Keratinocyte (primary cell): ENCODE measurements around the gene ZNF891. TPM values are rescaled to one million over a fixed set of nuclear protein-coding genes. Genes with fewer than 3 reads are reported as not detected.

ENCODE experiments used
- DNase-seq: peaks from one replicate; pipeline ENCODE4 v3.0.0-alpha.2; 2011; ENCODE audit warnings: low read depth, missing footprints, low spot score
- FAIRE-seq: peaks from 2 replicates; lab custom pipeline; 2011; peaks lifted over from hg19 to GRCh38; lab: Jason Lieb, UNC
- H2AFZ ChIP-seq: 2 replicates; pipeline ENCODE4 v1.6.0; 2012; ENCODE audit warnings: low read length, control low read depth, inconsistent platforms; ENCODE audit not compliant: control insufficient read depth
- H3K27ac ChIP-seq: 2 replicates; pipeline ENCODE4 v1.5.1; 2011; ENCODE audit warnings: low read length; ENCODE audit not compliant: control insufficient read depth, insufficient read depth
- H3K27me3 ChIP-seq: 3 replicates; pipeline ENCODE4 v1.6.0; 2011; ENCODE audit warnings: low read length; ENCODE audit not compliant: control insufficient read depth, insufficient read depth; ENCODE audit errors: extremely low read depth
- H3K36me3 ChIP-seq, 2 experiments: 2 replicates in 1 of 2; 3 replicates in 1 of 2; pipeline ENCODE4 v1.5.1; 2011; ENCODE audit warnings: low read length in 2 of 2, mild to moderate bottlenecking in 1 of 2; ENCODE audit not compliant: control insufficient read depth in 2 of 2, insufficient read depth in 2 of 2; ENCODE audit errors: extremely low read depth in 1 of 2
- H3K4me1 ChIP-seq: 3 replicates; pipeline ENCODE4 v1.5.1; 2011; ENCODE audit warnings: low read length; ENCODE audit not compliant: control insufficient read depth, insufficient read depth; ENCODE audit errors: extremely low read depth
- H3K4me2 ChIP-seq: 3 replicates; pipeline ENCODE4 v1.6.0; 2011; ENCODE audit warnings: low read depth, low read length; ENCODE audit not compliant: control insufficient read depth, insufficient read depth; ENCODE audit errors: extremely low read depth
- H3K4me3 ChIP-seq, 3 experiments: fragments of 200-600 bp in 1 of 3; sonication (generic) in 1 of 3; 2 replicates in 2 of 3; 3 replicates in 1 of 3; pipeline ENCODE4 v1.5.1; 2011 to 2016; ENCODE audit warnings: low read length in 3 of 3, mild to moderate bottlenecking in 3 of 3, control low read depth in 2 of 3, inconsistent platforms in 1 of 3, low read depth in 1 of 3, mixed read lengths in 1 of 3, mixed run types in 1 of 3, moderate library complexity in 1 of 3; ENCODE audit not compliant: control insufficient read depth in 2 of 3, insufficient read depth in 2 of 3; ENCODE audit errors: extremely low read depth in 1 of 3
- H3K79me2 ChIP-seq: 2 replicates; pipeline ENCODE4 v1.6.0; 2012; ENCODE audit warnings: low read length; ENCODE audit not compliant: control insufficient read depth, insufficient read depth
- H3K9ac ChIP-seq: 3 replicates; pipeline ENCODE4 v1.6.0; 2011; ENCODE audit warnings: low read length; ENCODE audit not compliant: control insufficient read depth, insufficient read depth; ENCODE audit errors: extremely low read depth
- H3K9me1 ChIP-seq: 3 replicates; pipeline ENCODE4 v1.6.0; 2011; ENCODE audit warnings: low read length; ENCODE audit not compliant: control insufficient read depth, insufficient read depth; ENCODE audit errors: extremely low read depth
- H3K9me3 ChIP-seq: 2 replicates; pipeline ENCODE4 v1.5.1; 2012; ENCODE audit warnings: low read depth, low read length; ENCODE audit not compliant: control insufficient read depth
- H4K20me1 ChIP-seq: 3 replicates; pipeline ENCODE4 v1.6.0; 2011; ENCODE audit warnings: low read length; ENCODE audit not compliant: control insufficient read depth, insufficient read depth; ENCODE audit errors: extremely low read depth
- EZH2 ChIP-seq: IDR thresholded peaks from one replicate; pipeline ENCODE4 v1.6.1; 2012; ENCODE audit warnings: inconsistent platforms, mild to moderate bottlenecking, low read length, moderate library complexity
- dilution Hi-C: fragments of 300-500 bp; cut with MboI; formaldehyde crosslinking; loops from one replicate; pipeline ENCODE4 v1.7.0; 2020; ENCODE audit warnings: low sequenced_read_pairs; ENCODE audit not compliant: extremely low pct_ligation_motif_present
- polyA plus RNA-seq, 5 experiments: library from polyadenylated mRNA; depleted of rRNA in 3 of 5; stranded (reverse) in 3 of 5; stranded (forward) in 1 of 5; unstranded in 1 of 5; fragments of >200 nt; gene quantifications; 1 replicate in 1 of 5; 2 replicates in 3 of 5; 3 replicates in 1 of 5; pipeline versions ENCODE4 v1.2.1 to v1.2.3, GENCODE V29; 2011 to 2012; ENCODE audit warnings: missing spikeins in 2 of 5, low read depth in 1 of 5, low replicate concordance in 1 of 5
- TF ChIP-seq, protein P1 (sequence below), 3 experiments: IDR thresholded peaks in 1 of 3; conservative IDR thresholded peaks in 1 of 3; optimal IDR thresholded peaks in 1 of 3; 2 replicates in 2 of 3; 3 replicates in 1 of 3; pipeline versions ENCODE3 to v1.5.1; 2011; ENCODE audit warnings: low read length in 3 of 3, mild to moderate bottlenecking in 3 of 3, moderate library complexity in 2 of 3, control low read depth in 1 of 3, inconsistent platforms in 1 of 3; ENCODE audit not compliant: insufficient read depth in 2 of 3; ENCODE audit errors: extremely low read depth in 1 of 3

The ZNF891 gene
- polyA plus RNA-seq, 1 donor (not counting 4 experiments of a cell fraction or from before 2014, with no cell fraction given), result 0.79 TPM

GRCh38 chr12:133080026-133080367, 50.1 kb downstream of the ZNF891 start:
- Histone ChIP-seq H4K20me1 (no peaks in the 10 kb centered on the region), H3K9me3 (peaks cover 12% of the 10 kb centered on the region), H3K4me1 (peaks cover 10% of the 10 kb centered on the region), H3K4me2 (peak overlapping the region; percentile 91), H3K27me3 (no peaks in the 10 kb centered on the region), H3K4me3 (peak overlapping the region; percentile 89 to 92 (median 91)), H3K9ac (peak overlapping the region; percentile 96), H3K36me3 (peaks cover 8 to 11% of the 10 kb centered on the region in 2 experiments), H3K27ac (peak overlapping the region; percentile 98), H2AFZ (peak overlapping the region; percentile 93), H3K9me1 (no peaks in the 10 kb centered on the region), H3K79me2 (peaks cover 19% of the 10 kb centered on the region)
- no peak for TF ChIP-seq EZH2
- TF ChIP-seq, protein P1, sequence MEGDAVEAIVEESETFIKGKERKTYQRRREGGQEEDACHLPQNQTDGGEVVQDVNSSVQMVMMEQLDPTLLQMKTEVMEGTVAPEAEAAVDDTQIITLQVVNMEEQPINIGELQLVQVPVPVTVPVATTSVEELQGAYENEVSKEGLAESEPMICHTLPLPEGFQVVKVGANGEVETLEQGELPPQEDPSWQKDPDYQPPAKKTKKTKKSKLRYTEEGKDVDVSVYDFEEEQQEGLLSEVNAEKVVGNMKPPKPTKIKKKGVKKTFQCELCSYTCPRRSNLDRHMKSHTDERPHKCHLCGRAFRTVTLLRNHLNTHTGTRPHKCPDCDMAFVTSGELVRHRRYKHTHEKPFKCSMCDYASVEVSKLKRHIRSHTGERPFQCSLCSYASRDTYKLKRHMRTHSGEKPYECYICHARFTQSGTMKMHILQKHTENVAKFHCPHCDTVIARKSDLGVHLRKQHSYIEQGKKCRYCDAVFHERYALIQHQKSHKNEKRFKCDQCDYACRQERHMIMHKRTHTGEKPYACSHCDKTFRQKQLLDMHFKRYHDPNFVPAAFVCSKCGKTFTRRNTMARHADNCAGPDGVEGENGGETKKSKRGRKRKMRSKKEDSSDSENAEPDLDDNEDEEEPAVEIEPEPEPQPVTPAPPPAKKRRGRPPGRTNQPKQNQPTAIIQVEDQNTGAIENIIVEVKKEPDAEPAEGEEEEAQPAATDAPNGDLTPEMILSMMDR (optimal IDR thresholded peaks at IDR 0.05 in 1 of 3, IDR thresholded peaks at IDR 0.05 in 1 of 3, conservative IDR thresholded peaks at IDR 0.05 in 1 of 3; ENCODE audit: extremely low read depth in 1 of 3, insufficient read depth in 2 of 3, low read length in 3 of 3), result peak in 1 of 3 experiments; percentile 0
- FAIRE-seq (peak; percentile 81), DNase-seq (peak; percentile 93)
- dilution Hi-C loops, result no loop called here

- TF ChIP-seq, protein P1 (optimal IDR thresholded peaks at IDR 0.05 in 1 of 3, IDR thresholded peaks at IDR 0.05 in 1 of 3, conservative IDR thresholded peaks at IDR 0.05 in 1 of 3; ENCODE audit: extremely low read depth in 1 of 3, insufficient read depth in 2 of 3, low read length in 3 of 3), result no peak
- TF ChIP-seq EZH2, result no peak
- Histone ChIP-seq H3K9ac (no peak overlapping the region), H4K20me1 (no peaks in the 10 kb centered on the region), H3K4me3 (no peak overlapping the region), H3K27me3 (no peaks in the 10 kb centered on the region), H3K4me1 (no peaks in the 10 kb centered on the region), H3K36me3 (no peaks in the 10 kb centered on the region), H3K27ac (no peak overlapping the region), H3K9me3 (peaks cover 8% of the 10 kb centered on the region), H3K79me2 (no peaks in the 10 kb centered on the region), H2AFZ (no peak overlapping the region), H3K9me1 (no peaks in the 10 kb centered on the region), H3K4me2 (no peak overlapping the region)
- FAIRE-seq (no peak), DNase-seq (no peak)
- dilution Hi-C loops, result no loop called here
These were observed 56.2 kb downstream of the ZNF891 start for GRCh38 chr12:133073836-133074235.
